Fibroblast of lung (primary cell): ENCODE data around the gene KATNAL2.

Experiments used
- CTCF ChIP-seq, 2 donors: IDR thresholded peaks in 1 of 2; conservative IDR thresholded peaks in 1 of 2; 1 replicate in 1 of 2; 2 replicates in 1 of 2; pipeline ENCODE4 v1.5.1; 2011 to 2012; ENCODE audit warnings: low read length in 2 of 2, control low read depth in 1 of 2, inconsistent platforms in 1 of 2, low read depth in 1 of 2, mild to moderate bottlenecking in 1 of 2
- EZH2 ChIP-seq: IDR thresholded peaks from 2 replicates; pipeline ENCODE4 v1.5.1; 2012; ENCODE audit warnings: low read length, control low read depth, mild to moderate bottlenecking; ENCODE audit errors: missing control alignments

DNA sequence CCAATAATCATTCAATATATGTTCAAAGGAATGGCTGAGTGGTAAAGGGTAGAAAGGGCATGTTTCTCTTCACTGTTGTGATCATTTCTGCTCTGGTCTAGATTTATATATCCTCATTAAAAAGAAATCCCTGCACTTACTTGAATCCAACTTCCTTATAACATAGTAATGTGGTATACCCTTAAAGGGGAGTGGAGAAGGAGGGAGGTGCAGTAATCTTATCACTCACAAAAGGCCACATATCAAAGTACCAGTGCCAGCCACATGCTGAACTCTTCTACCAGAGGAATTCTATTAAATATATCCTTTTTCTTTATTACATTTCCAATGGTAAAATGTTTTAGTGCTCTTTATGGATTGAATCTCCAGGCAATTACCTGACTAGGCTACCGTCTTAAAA, 3.3 kb downstream of the KATNAL2 start:
- no peak for TF ChIP-seq CTCF (conservative IDR thresholded peaks at IDR 0.05 in 1 of 2, IDR thresholded peaks at IDR 0.05 in 1 of 2; ENCODE audit: low read depth in 1 of 2, low read length in 2 of 2)
- TF ChIP-seq EZH2, result no peak
